ENCODE measurements around the gene MATN1. TPM values are rescaled to one million over a fixed set of nuclear protein-coding genes. Genes with fewer than 3 reads are reported as not detected.
"Not testable (repeated sequence)": the region's sequence is repeated elsewhere in the genome, so short reads cannot be mapped to it uniquely, and the experiment has no call there.

MATN1 gene, protein sequence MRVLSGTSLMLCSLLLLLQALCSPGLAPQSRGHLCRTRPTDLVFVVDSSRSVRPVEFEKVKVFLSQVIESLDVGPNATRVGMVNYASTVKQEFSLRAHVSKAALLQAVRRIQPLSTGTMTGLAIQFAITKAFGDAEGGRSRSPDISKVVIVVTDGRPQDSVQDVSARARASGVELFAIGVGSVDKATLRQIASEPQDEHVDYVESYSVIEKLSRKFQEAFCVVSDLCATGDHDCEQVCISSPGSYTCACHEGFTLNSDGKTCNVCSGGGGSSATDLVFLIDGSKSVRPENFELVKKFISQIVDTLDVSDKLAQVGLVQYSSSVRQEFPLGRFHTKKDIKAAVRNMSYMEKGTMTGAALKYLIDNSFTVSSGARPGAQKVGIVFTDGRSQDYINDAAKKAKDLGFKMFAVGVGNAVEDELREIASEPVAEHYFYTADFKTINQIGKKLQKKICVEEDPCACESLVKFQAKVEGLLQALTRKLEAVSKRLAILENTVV
- not detected for total RNA-seq
- long read RNA-seq = 0 reads

GRCh38 chr1:30723331-30723755 lies at the start of gene MATN1:
Gene MATN1, minus strand, starts transcription at chr1:30723585. Its CDS starts 34 bp downstream, at chr1:30723551.
- Histone ChIP-seq H3K4me3 (no peak within 1 kb of the TSS), H3K27me3 (ENCODE audit: low read depth) (no peaks in the 10 kb centered on the region), H3K36me3 (no peaks in the 10 kb centered on the region), H3K9me3 (replicated peaks) (no peaks in the 10 kb centered on the region), H3K27ac (replicated peaks) (no peak within 1 kb of the TSS), H3K4me1 (peaks cover 10% of the 10 kb centered on the region)
- TF ChIP-seq CTCF (IDR thresholded peaks at IDR 0.05; ENCODE audit: borderline replicate concordance) = no peak
- DNase-seq = no peak
- intact Hi-C loops (cut with micrococcal nuclease) = no loop called here

DNA sequence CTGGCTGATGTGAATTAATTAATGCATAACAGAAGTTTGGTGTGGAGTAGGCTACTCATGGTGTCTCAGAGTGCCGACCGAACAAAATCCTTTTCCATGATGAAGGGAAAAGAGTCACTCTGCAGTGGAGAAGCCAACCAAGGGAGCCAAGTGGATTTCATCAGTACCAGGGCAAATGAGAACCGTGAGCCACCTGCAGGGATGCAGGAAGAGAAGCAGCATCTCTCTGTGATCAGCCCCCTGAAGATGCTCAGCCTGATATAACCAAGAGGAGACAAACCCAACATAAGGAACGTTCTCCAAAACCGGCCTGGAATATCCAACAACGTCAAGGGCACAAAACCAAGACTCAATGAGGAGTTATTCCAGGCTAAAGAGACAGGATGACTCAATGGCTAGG lies 47.6 kb upstream of the MATN1 start:
- Histone ChIP-seq H3K36me3 (no peaks in the 10 kb centered on the region), H3K9me3 (replicated peaks) (no peaks in the 10 kb centered on the region), H3K27ac (replicated peaks) (no peak overlapping the region), H3K27me3 (ENCODE audit: low read depth) (peaks cover 9% of the 10 kb centered on the region), H3K4me3 (no peak overlapping the region), H3K4me1 (no peaks in the 10 kb centered on the region)
- intact Hi-C loops (cut with micrococcal nuclease) = no loop called here
- no peak for TF ChIP-seq CTCF (IDR thresholded peaks at IDR 0.05; ENCODE audit: borderline replicate concordance)
- no peak for DNase-seq

- intact Hi-C loops (cut with micrococcal nuclease) = no loop called here
- DNase-seq = no peak
- no peak for TF ChIP-seq CTCF (IDR thresholded peaks at IDR 0.05; ENCODE audit: borderline replicate concordance)
- Histone ChIP-seq H3K4me3 (no peak overlapping the region), H3K4me1 (no peaks in the 10 kb centered on the region), H3K27ac (replicated peaks) (no peak overlapping the region), H3K36me3 (no peaks in the 10 kb centered on the region), H3K27me3 (ENCODE audit: low read depth) (peaks cover 9% of the 10 kb centered on the region), H3K9me3 (replicated peaks) (no peaks in the 10 kb centered on the region)
These were observed 46.8 kb upstream of the MATN1 start for GRCh38 chr1:30770150-30770549.

GRCh38 chr1:30768830-30769718 lies 45.7 kb upstream of the MATN1 start:
- Histone ChIP-seq H3K27me3 (ENCODE audit: low read depth) (peaks cover 9% of the 10 kb centered on the region), H3K9me3 (replicated peaks) (no peaks in the 10 kb centered on the region), H3K4me1 (no peaks in the 10 kb centered on the region), H3K36me3 (no peaks in the 10 kb centered on the region), H3K4me3 (no peak overlapping the region), H3K27ac (replicated peaks) (no peak overlapping the region)
- intact Hi-C loops (cut with micrococcal nuclease) = no loop called here
- TF ChIP-seq CTCF (IDR thresholded peaks at IDR 0.05; ENCODE audit: borderline replicate concordance) = no peak
- DNase-seq = no peak

GRCh38 chr1:30768159-30768829 lies 44.9 kb upstream of the MATN1 start:
- no peak overlapping the region for H3K27ac ChIP-seq (replicated peaks)
- intact Hi-C loops (cut with micrococcal nuclease) = no loop called here
- no peak for DNase-seq

DNA sequence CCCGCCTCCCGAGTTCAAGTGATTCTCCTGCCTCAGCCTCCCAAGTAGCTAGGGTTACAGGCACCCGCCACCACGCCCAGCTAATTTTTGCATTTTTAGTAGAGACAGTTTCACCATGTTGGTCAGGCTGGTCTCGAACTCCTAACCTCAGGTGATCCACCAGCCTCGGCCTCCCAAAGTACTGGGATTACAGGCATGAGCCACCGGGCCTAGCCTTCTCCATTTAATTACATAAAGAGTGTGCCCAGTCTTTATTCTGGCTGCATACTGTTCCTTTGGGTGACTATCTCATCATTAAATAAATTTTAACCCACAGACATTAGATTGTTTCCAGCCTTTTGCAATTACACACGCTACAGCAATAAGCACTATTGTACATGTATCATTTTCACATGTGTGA lies 43.6 kb upstream of the MATN1 start:
- H3K9me3 ChIP-seq (replicated peaks); H3K27me3 ChIP-seq (ENCODE audit: low read depth); intact Hi-C loops (cut with micrococcal nuclease); H3K36me3 ChIP-seq; H3K4me3 ChIP-seq; H3K4me1 ChIP-seq; DNase-seq; H3K27ac ChIP-seq (replicated peaks): not testable (repeated sequence)

More at GRCh38 chr1:30768159-30768829, 44.9 kb upstream of the MATN1 start:
- no peak for TF ChIP-seq CTCF (IDR thresholded peaks at IDR 0.05; ENCODE audit: borderline replicate concordance)
- Histone ChIP-seq H3K4me3 (no peak overlapping the region), H3K9me3 (replicated peaks) (no peaks in the 10 kb centered on the region), H3K4me1 (no peaks in the 10 kb centered on the region), H3K27me3 (ENCODE audit: low read depth) (peaks cover 9% of the 10 kb centered on the region), H3K36me3 (no peaks in the 10 kb centered on the region)

Data from left ventricle myocardium inferior (tissue), 1 donor.